NCI-H128 (cell line): ENCODE measurements around the gene OR6M1.

Source experiments
- DNase-seq: peaks from one replicate; lab custom pipeline; 2025; ENCODE audit not compliant: unreplicated experiment; lab: John Stamatoyannopoulos, UW

The OR6M1 gene

DNA sequence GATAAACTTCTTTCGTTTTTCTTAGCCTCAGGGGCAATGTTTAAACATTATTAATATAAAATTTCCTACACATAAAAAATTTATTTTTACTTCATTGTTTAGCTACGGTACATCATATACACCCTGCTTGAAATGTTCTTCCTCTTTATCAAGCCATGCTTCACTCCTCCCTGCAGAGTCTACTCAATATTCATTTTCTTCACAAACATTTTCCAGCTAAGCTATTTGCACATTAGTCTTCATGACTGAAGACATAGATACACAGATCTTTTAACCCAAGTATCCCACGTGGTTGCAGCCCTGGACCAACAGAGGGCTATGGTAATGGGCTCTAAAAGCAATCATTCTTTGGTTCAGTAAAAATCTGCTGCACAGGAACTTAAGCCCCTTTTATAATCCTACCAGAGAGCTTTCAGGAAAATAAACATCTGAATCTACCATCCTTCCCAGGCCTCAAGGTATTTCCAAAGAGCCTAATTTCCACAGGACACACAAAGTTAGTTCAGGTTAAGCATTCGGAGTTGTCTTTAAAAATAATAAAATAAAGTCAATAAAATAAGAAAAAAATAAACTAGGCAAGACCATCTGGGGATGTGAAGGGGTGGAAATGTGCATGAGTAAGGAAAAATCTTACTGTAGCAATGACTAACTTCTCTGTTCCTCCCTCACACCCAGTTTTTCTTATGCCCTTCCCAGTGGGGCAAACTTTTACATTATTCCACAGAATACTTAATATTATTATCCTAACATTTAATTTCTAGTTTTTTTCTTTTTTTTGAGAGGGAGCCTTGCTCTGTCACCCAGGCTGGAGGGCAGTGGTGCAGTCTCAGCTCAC lies 30.2 kb downstream of the OR6M1 start:
- DNase-seq: no peak

DNA sequence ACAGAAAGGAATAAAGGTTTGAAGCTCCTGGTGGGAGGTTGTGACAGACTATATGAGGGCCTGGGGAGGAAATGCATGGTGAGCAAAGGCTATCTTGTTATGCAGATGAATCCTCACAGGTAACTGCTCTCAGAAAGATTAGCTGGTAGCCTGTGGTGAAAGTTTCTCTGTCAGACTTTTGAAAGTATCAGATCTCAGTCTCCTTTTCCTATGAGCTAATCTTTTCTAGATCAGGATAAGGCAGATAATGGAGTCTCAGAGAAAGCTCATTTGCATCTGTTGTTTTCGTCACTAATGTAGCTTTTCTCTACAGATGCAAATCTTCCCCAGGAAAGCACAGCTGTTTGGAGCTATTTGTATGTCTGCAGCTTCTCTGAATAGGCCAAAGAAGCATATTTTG lies 30.9 kb downstream of the OR6M1 start:
- no peak for DNase-seq

GRCh38 chr11:123773959-123774358 lies 32.2 kb downstream of the OR6M1 start:
- DNase-seq: no peak

- DNase-seq: no peak
These were observed 33.1 kb downstream of the OR6M1 start for GRCh38 chr11:123773026-123773425.

DNA sequence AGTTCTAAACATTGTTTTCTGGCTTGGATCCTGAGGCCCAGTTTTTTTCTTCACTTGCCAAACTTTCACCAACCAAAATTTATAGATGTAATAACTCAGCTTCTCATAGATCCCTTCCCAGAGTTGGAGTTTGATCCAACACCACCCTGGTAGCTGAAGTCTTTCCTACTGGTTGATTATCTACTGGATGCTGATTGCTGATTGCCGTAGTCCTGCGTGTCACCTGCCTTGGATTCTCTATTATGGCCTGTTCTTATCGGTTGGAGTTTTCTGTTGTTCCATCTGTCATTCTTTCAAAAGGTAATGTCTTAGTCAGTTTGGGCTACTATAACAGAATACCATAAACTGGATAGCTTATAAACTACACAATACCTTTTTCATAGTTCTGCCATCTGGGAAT lies 34.5 kb downstream of the OR6M1 start:
- DNase-seq: no peak

DNA sequence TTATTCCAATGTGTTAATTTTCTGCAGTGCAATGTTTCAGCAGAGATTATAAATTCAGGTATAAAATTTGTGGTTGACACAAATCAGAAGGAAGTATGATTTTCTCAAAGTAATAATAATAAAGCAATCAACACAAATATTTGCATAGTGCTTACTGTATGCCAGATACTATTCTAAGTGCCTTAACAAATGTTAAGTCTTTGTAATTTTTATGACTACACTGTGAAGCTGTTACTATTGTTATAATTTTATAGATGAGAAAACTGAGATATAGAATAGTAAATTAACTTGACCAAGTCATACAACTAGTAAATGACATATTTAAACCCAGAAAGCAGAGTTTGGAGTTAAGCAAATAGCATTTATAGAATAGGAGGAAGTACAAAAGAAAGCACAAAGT lies 35.4 kb downstream of the OR6M1 start:
- no peak for DNase-seq

- DNase-seq: no peak
These were observed 40.5 kb downstream of the OR6M1 start for GRCh38 chr11:123765601-123766000.

DNA sequence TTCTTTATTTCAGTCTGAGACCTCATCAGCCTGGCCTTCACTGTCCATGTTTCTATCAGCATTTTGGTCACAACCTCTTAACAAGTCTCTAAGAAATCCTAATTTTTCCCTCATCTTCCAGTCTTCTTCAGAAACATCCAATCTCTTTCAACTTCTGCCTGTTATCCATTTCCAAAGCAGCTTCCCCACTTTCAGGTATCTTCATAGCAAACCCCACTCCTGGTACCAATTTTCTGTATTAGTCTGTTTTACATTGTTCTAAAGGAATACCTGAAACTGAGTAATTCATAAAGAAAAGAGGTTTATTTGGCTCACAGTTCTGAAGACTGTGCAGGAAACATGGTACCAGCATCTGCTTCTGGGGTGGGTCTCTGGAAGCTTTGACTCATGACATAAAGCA lies 43.7 kb downstream of the OR6M1 start:
- DNase-seq: no peak

GRCh38 chr11:123760894-123761293 lies 45.3 kb downstream of the OR6M1 start:
- no peak for DNase-seq

- no peak for DNase-seq
These were observed 48.2 kb downstream of the OR6M1 start for GRCh38 chr11:123757976-123758375.

DNA sequence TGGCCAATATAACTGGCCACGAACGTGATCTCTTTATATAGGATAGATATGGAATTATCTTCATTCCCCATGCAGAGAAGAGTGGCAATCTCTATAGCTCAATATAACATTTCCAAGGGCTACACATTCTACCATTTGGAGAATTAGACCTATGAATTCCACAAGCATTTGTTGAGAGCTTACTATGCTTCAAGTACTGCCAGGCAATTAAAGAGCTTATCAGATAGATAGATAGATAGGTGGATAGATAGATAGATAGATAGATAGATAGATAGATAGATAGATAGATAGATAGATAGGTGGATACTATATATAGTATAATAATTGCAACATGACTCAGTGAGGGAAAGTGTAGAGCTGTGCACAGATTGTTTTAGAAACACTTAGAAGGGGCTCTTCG lies 50.3 kb downstream of the OR6M1 start:
- DNase-seq: no peak
